ACC112 (cell line): Measurements from ENCODE around the gene FGF9.

Experiments used
- H2AFZ ChIP-seq: fragments of 200-600 bp; sonication (generic); one replicate; pipeline ENCODE4 v1.6.0; 2017; ENCODE audit warnings: antibody characterized with exemption, low read length; ENCODE audit not compliant: unreplicated experiment
- H3K27ac ChIP-seq: fragments of 200-600 bp; sonication (generic); 2 replicates; pipeline ENCODE4 v1.5.1; 2014; ENCODE audit warnings: low read depth, mild to moderate bottlenecking, antibody characterized with exemption, low read length, moderate library complexity
- H3K27me3 ChIP-seq: fragments of 200-600 bp; sonication (generic); 2 replicates; pipeline ENCODE4 v1.6.1; 2014; ENCODE audit warnings: mild to moderate bottlenecking, antibody characterized with exemption, low read length, moderate library complexity, mixed read lengths; ENCODE audit not compliant: insufficient read depth
- H3K36me3 ChIP-seq: fragments of 200-600 bp; sonication (generic); 2 replicates; pipeline ENCODE4 v1.6.1; 2016; ENCODE audit warnings: mild to moderate bottlenecking, antibody characterized with exemption, low read length, moderate library complexity, mixed read lengths; ENCODE audit not compliant: insufficient read depth
- H3K4me1 ChIP-seq: fragments of 200-600 bp; sonication (generic); one replicate; pipeline ENCODE4 v1.6.1; 2016; ENCODE audit warnings: low read length, mixed read lengths; ENCODE audit not compliant: insufficient read depth, unreplicated experiment, control insufficient read depth
- H3K4me3 ChIP-seq: fragments of 200-600 bp; sonication (generic); 2 replicates; pipeline ENCODE4 v1.5.1; 2014; ENCODE audit warnings: mild to moderate bottlenecking, low read depth, low read length
- H3K79me2 ChIP-seq: fragments of 200-600 bp; sonication (generic); one replicate; pipeline ENCODE4 v1.6.0; 2016; ENCODE audit warnings: low read length; ENCODE audit not compliant: control insufficient read depth, unreplicated experiment, insufficient read depth

FGF9 gene

GRCh38 chr13:21670883-21671619 is at the start of gene FGF9:
TSS of gene FGF9 (plus strand) at chr13:21671073. CDS start at chr13:21671913, 840 bp downstream.
- H3K4me1 ChIP-seq = peaks cover 10% of the 10 kb centered on the region
- no peaks in the 10 kb centered on the region for H3K79me2 ChIP-seq
- peaks cover 83% of the 10 kb centered on the region for H3K27me3 ChIP-seq
- peak within 1 kb of the TSS; percentile 78 for H3K4me3 ChIP-seq
- H3K36me3 ChIP-seq = no peaks in the 10 kb centered on the region
- peak within 1 kb of the TSS; percentile 47 for H2AFZ ChIP-seq
- no peak within 1 kb of the TSS for H3K27ac ChIP-seq

GRCh38 chr13:21625366-21625765 is 45.5 kb upstream of the FGF9 start:
- peak overlapping the region; percentile 45; the same call in 1 of the 2 replicates for H3K4me3 ChIP-seq
- H3K27me3 ChIP-seq = peaks cover 23% of the 10 kb centered on the region
- H3K79me2 ChIP-seq = no peaks in the 10 kb centered on the region
- H3K36me3 ChIP-seq = no peaks in the 10 kb centered on the region
- H3K4me1 ChIP-seq = no peaks in the 10 kb centered on the region
- H2AFZ ChIP-seq = no peak overlapping the region
- no peak overlapping the region for H3K27ac ChIP-seq

- no peak overlapping the region for H3K27ac ChIP-seq
- no peaks in the 10 kb centered on the region for H3K79me2 ChIP-seq
- no peaks in the 10 kb centered on the region for H3K36me3 ChIP-seq
- H3K27me3 ChIP-seq = peaks cover 19% of the 10 kb centered on the region
- H3K4me3 ChIP-seq = no peak overlapping the region
- no peaks in the 10 kb centered on the region for H3K4me1 ChIP-seq
- no peak overlapping the region for H2AFZ ChIP-seq
Observed at GRCh38 chr13:21632196-21632595, 38.7 kb upstream of the FGF9 start.

GRCh38 chr13:21636656-21637055 is 34.2 kb upstream of the FGF9 start:
- no peaks in the 10 kb centered on the region for H3K4me1 ChIP-seq
- no peak overlapping the region for H2AFZ ChIP-seq
- H3K27me3 ChIP-seq = peaks cover 17% of the 10 kb centered on the region
- H3K4me3 ChIP-seq = no peak overlapping the region
- no peaks in the 10 kb centered on the region for H3K79me2 ChIP-seq
- H3K36me3 ChIP-seq = no peaks in the 10 kb centered on the region
- H3K27ac ChIP-seq = no peak overlapping the region

- no peak overlapping the region for H3K27ac ChIP-seq
- no peak overlapping the region for H2AFZ ChIP-seq
- H3K4me1 ChIP-seq = no peaks in the 10 kb centered on the region
- no peaks in the 10 kb centered on the region for H3K36me3 ChIP-seq
- H3K27me3 ChIP-seq = peaks cover 23% of the 10 kb centered on the region
- no peaks in the 10 kb centered on the region for H3K79me2 ChIP-seq
- no peak overlapping the region for H3K4me3 ChIP-seq
Observed at GRCh38 chr13:21637296-21637695, 33.6 kb upstream of the FGF9 start.

GRCh38 chr13:21638319-21639282 is 32.3 kb upstream of the FGF9 start:
- no peak overlapping the region for H3K27ac ChIP-seq
- no peaks in the 10 kb centered on the region for H3K4me1 ChIP-seq
- no peaks in the 10 kb centered on the region for H3K36me3 ChIP-seq
- no peak overlapping the region for H2AFZ ChIP-seq
- H3K4me3 ChIP-seq = no peak overlapping the region
- peaks cover 26% of the 10 kb centered on the region for H3K27me3 ChIP-seq
- H3K79me2 ChIP-seq = no peaks in the 10 kb centered on the region

- no peaks in the 10 kb centered on the region for H3K79me2 ChIP-seq
Observed at GRCh38 chr13:21639561-21639960, 31.3 kb upstream of the FGF9 start.

GRCh38 chr13:21641629-21642028 is 29.2 kb upstream of the FGF9 start:
- H3K4me1 ChIP-seq = no peaks in the 10 kb centered on the region
- no peak overlapping the region for H2AFZ ChIP-seq
- H3K27me3 ChIP-seq = peaks cover 23% of the 10 kb centered on the region
- no peaks in the 10 kb centered on the region for H3K79me2 ChIP-seq
- no peaks in the 10 kb centered on the region for H3K36me3 ChIP-seq
- H3K4me3 ChIP-seq = no peak overlapping the region
- H3K27ac ChIP-seq = no peak overlapping the region

More at GRCh38 chr13:21639561-21639960, 31.3 kb upstream of the FGF9 start:
- Histone ChIP-seq H3K4me1 (no peaks in the 10 kb centered on the region), H3K27me3 (peaks cover 27% of the 10 kb centered on the region), H3K4me3 (no peak overlapping the region), H3K36me3 (no peaks in the 10 kb centered on the region), H2AFZ (no peak overlapping the region), H3K27ac (no peak overlapping the region)

- Histone ChIP-seq H3K4me1 (no peaks in the 10 kb centered on the region), H3K27me3 (peaks cover 12% of the 10 kb centered on the region; the same call in 1 of the 2 replicates), H3K79me2 (no peaks in the 10 kb centered on the region), H2AFZ (no peak overlapping the region), H3K36me3 (no peaks in the 10 kb centered on the region), H3K4me3 (no peak overlapping the region), H3K27ac (no peak overlapping the region)
Observed at GRCh38 chr13:21657538-21657937, 13.3 kb upstream of the FGF9 start.

- H3K79me2 ChIP-seq = no peaks in the 10 kb centered on the region
- no peak overlapping the region for H3K27ac ChIP-seq
- no peaks in the 10 kb centered on the region for H3K36me3 ChIP-seq
- no peak overlapping the region for H2AFZ ChIP-seq
- no peak overlapping the region for H3K4me3 ChIP-seq
- H3K4me1 ChIP-seq = no peaks in the 10 kb centered on the region
- peaks cover 21% of the 10 kb centered on the region; the same call in 1 of the 2 replicates for H3K27me3 ChIP-seq
Observed at GRCh38 chr13:21659087-21659486, 11.8 kb upstream of the FGF9 start.
